Measurements from ENCODE around the gene TBC1D4.

- TF ChIP-seq POLR2A (IDR thresholded peaks at IDR 0.05) (no peak), CTCF (IDR thresholded peaks at IDR 0.05) (no peak)
These were observed 140.9 kb downstream of the TBC1D4 start for GRCh38 chr13:75341028-75341427.
